GM12878 (cell line): ENCODE measurements around the gene FDXR. TPM values are rescaled to one million over a fixed set of nuclear protein-coding genes. Genes with fewer than 3 reads are reported as not detected.

Source experiments
- ATAC-seq: fragments of 200-7000 bp; cut with Tn5 transposase; 3 replicates; pipeline ENCODE4 v1.9.1; 2020; ENCODE audit warnings: mild to moderate bottlenecking, moderate library complexity
- BruUV-seq: library from RNA; stranded (reverse); fragments of 400-500 nt; replicated peaks from 2 replicates; lab custom pipeline; 2021; lab: Mats Ljungman, UMichigan
- CTCF ChIA-PET: fragments of 300-600 bp; sonication (Branson Sonifier 250); formaldehyde crosslinking; extraction: SDS; loops from one replicate; lab custom pipeline; 2021; ENCODE audit warnings: inconsistent platforms; lab: Yijun Ruan, JAX
- POLR2A ChIA-PET: fragments of 350-600 bp; formaldehyde crosslinking; extraction: SDS; loops from one replicate; lab custom pipeline; 2021; ENCODE audit warnings: inconsistent platforms; lab: Charles Lee
- RAD21 ChIA-PET: fragments of 300-600 bp; sonication (Branson Sonifier 250); formaldehyde crosslinking; loops from one replicate; lab custom pipeline; 2023; ENCODE audit warnings: antibody characterized with exemption; ENCODE audit not compliant: unreplicated experiment; lab: Charles Lee
- SMC1A ChIA-PET: fragments of 300-600 bp; sonication (Branson Sonifier 250); formaldehyde crosslinking; loops from one replicate; lab custom pipeline; 2023; ENCODE audit not compliant: unreplicated experiment, uncharacterized antibody; lab: Charles Lee
- DNase-seq: peaks from one replicate; pipeline ENCODE4 v3.0.0-alpha.2; 2011; ENCODE audit warnings: low read depth, low spot score
- FAIRE-seq: peaks from 3 replicates; lab custom pipeline; 2011; peaks lifted over from hg19 to GRCh38; lab: Jason Lieb, UNC
- H2AFZ ChIP-seq: 2 replicates; pipeline ENCODE4 v1.6.0; 2011; ENCODE audit warnings: low read depth, low read length, control low read depth; ENCODE audit not compliant: control insufficient read depth
- H3K27ac ChIP-seq: 2 replicates; pipeline ENCODE4 v1.5.1; 2011; ENCODE audit warnings: control low read depth; ENCODE audit not compliant: control insufficient read depth, insufficient read depth
- H3K27me3 ChIP-seq, 2 experiments: replicated peaks in 1 of 2; 2 replicates each; pipeline versions ENCODE4 v1.6.0 to v1.6.1; 2011; ENCODE audit warnings: low read length in 1 of 2; ENCODE audit not compliant: control insufficient read depth in 2 of 2, insufficient read depth in 2 of 2
- H3K36me3 ChIP-seq, 2 experiments: 2 replicates each; pipeline ENCODE4 v1.5.1; 2011; ENCODE audit warnings: low read length in 1 of 2; ENCODE audit not compliant: control insufficient read depth in 2 of 2, insufficient read depth in 2 of 2
- H3K4me1 ChIP-seq: 2 replicates; pipeline ENCODE4 v1.6.1; 2011; ENCODE audit warnings: mild to moderate bottlenecking, low read length, moderate library complexity, mixed read lengths; ENCODE audit not compliant: control insufficient read depth, insufficient read depth
- H3K4me2 ChIP-seq: 2 replicates; pipeline ENCODE4 v1.6.0; 2011; ENCODE audit warnings: control low read depth; ENCODE audit not compliant: control insufficient read depth, insufficient read depth
- H3K4me3 ChIP-seq: fragments of 200-600 bp; sonication (generic); 2 replicates; pipeline ENCODE4 v1.5.1; 2016
- H3K79me2 ChIP-seq: 2 replicates; pipeline ENCODE4 v1.6.0; 2011; ENCODE audit warnings: low read length; ENCODE audit not compliant: control insufficient read depth, insufficient read depth
- H3K9ac ChIP-seq: 2 replicates; pipeline ENCODE4 v1.8.0; 2011; ENCODE audit warnings: low read length, control low read depth, mixed read lengths; ENCODE audit not compliant: control insufficient read depth, insufficient read depth
- H3K9me3 ChIP-seq: replicated peaks from 3 replicates; pipeline ENCODE4 v1.5.1; 2011; ENCODE audit warnings: mild to moderate bottlenecking, low read length; ENCODE audit not compliant: control insufficient read depth, insufficient read depth
- H4K20me1 ChIP-seq: 2 replicates; pipeline ENCODE4 v1.6.0; 2011; ENCODE audit not compliant: control insufficient read depth, insufficient read depth
- MYC ChIP-seq: IDR thresholded peaks from 2 replicates; pipeline ENCODE4 v1.6.1; 2011; ENCODE audit warnings: mild to moderate bottlenecking, low read length, moderate library complexity, inconsistent platforms; ENCODE audit not compliant: insufficient read depth, insufficient replicate concordance, insufficient read length, severe bottlenecking
- NFXL1 ChIP-seq: fragments of 450-650 bp; IDR thresholded peaks from 2 replicates; pipeline ENCODE4 v1.6.1; 2017; ENCODE audit warnings: antibody characterized with exemption, mild to moderate bottlenecking, borderline replicate concordance
- RCOR1 ChIP-seq: conservative IDR thresholded peaks from 2 replicates; pipeline ENCODE4 v1.6.1; 2012; ENCODE audit warnings: low read depth, low read length, improper control_type of control experiment
- RELA ChIP-seq: fragments of 450-650 bp; IDR thresholded peaks from 2 replicates; pipeline ENCODE4 v1.8.0; 2014; ENCODE audit warnings: borderline replicate concordance; ENCODE audit not compliant: partially characterized antibody
- STAT3 ChIP-seq: IDR thresholded peaks from 2 replicates; pipeline ENCODE4 v1.6.1; 2011; ENCODE audit warnings: low read depth, low read length, improper control_type of control experiment
- ZNF24 ChIP-seq: fragments of 450-650 bp; IDR thresholded peaks from 2 replicates; pipeline ENCODE4 v1.6.1; 2017; ENCODE audit warnings: antibody characterized with exemption, mild to moderate bottlenecking
- ZSCAN29 ChIP-seq: fragments of 450-650 bp; IDR thresholded peaks from 2 replicates; pipeline ENCODE4 v1.6.1; 2017; ENCODE audit warnings: mild to moderate bottlenecking, moderate library complexity
- WGBS: methylation state at CpG from one replicate; pipeline ENCODE4 v1.1.6; 2016; ENCODE audit warnings: low lambda C conversion rate; ENCODE audit not compliant: insufficient replicate concordance, insufficient coverage; ENCODE audit errors: missing lambda C conversion rate; 5-methylcytosine and 5-hydroxymethylcytosine counted together
- in situ Hi-C: fragments of 300-500 bp; cut with MboI; formaldehyde crosslinking; loops from 9 replicates; pipeline ENCODE4 v1.14.3; 2018; ENCODE audit warnings: mixed read lengths
- intact Hi-C: fragments of 100-400 bp; cut with micrococcal nuclease; formaldehyde crosslinking; loops from one replicate; pipeline ENCODE4 v1.14.2; 2022; ENCODE audit not compliant: unreplicated experiment
- polyA plus RNA-seq, 11 experiments: library from polyadenylated mRNA; depleted of rRNA in 4 of 11; unstranded in 6 of 11; stranded (reverse) in 5 of 11; fragments of >200 nt; fragmentation: Nextera tagmentation in 4 of 11; fragmentation: Illumina TruSeq in 1 of 11; extraction: Ambion mirVana in 4 of 11; extraction: Trizol in 1 of 11; gene quantifications; 1 replicate in 1 of 11; 2 replicates in 10 of 11; pipeline versions ENCODE4 v1.2.1 to v1.2.3, GENCODE V29; 2011 to 2016; ENCODE audit warnings: inconsistent platforms in 2 of 11, missing spikeins in 2 of 11, low read depth in 1 of 11
- total RNA-seq, 4 experiments: library from RNA; depleted of rRNA in 3 of 4; stranded (reverse); fragments of >200 nt in 3 of 4; fragmentation: Illumina TruSeq in 1 of 4; extraction: Trizol in 1 of 4; gene quantifications; 2 replicates each; pipeline versions ENCODE4 v1.2.1 to v1.2.3, GENCODE V29; 2013 to 2021
- TF ChIP-seq, protein P1 (sequence below), 3 experiments: IDR thresholded peaks in 2 of 3; conservative IDR thresholded peaks in 1 of 3; 2 replicates each; pipeline ENCODE4 v1.5.1; 2011; ENCODE audit warnings: low read depth in 3 of 3, low read length in 3 of 3, mild to moderate bottlenecking in 3 of 3, control low read depth in 2 of 3, moderate library complexity in 2 of 3, inconsistent platforms in 1 of 3, mixed read lengths in 1 of 3; ENCODE audit not compliant: control insufficient read depth in 2 of 3, insufficient read depth in 1 of 3; ENCODE audit errors: extremely low read depth in 1 of 3

Gene FDXR
- total and polyA plus RNA-seq, 10 of the 15 experiments (the other 5 are each of a cell fraction or from before 2014, with no cell fraction given) = 0.85 to 162 (median 48.2) TPM

DNA sequence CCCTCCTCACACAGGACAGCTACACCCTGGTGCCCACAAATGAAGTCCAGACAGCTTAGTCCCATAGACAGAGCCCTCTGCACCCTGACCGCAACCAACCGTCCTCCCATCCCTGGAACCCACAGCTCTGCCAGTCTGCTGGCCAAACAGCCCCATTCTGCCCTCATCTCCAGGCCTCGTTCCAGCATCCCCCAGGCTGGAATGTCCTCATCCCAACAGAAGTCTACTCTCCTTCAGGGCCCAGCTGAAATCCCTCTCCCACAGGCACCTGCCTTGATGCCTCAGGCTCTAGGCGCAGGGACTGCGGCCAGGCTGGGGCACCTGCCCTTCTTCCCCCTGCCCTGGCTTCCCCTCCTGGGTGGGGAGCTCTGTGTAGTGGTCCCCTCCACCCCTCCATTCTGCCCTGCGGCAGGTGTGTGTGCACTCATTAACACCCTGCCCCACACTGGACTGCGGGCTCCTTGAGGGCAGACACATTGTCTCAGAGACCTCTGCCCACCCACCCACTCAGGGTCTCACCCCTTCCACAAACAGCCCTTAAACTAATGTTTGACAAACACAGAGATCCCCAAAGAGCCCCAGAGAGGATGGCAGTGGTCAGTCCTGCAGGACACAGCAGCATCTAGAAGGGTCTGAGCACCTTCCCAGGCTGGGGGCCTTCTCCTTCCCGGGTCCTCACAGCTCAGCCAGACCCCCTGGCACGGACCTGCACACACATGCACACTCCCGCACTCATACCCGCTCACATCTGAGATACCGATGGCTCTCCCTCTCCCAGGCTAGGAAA, 13.9 kb downstream of the FDXR start:
- BruUV-seq = no TSS peak
- SMC1A ChIA-PET = interaction anchor here (0.6 to 1.5 kb wide), 2 partner anchors 11 to 68 kb away, joined by 3 to 7 read pairs; no protein-coding TSS in a partner anchor
- H3K79me2 ChIP-seq = no peaks in the 10 kb centered on the region
- no peak overlapping the region for H3K27ac ChIP-seq
- no peaks in the 10 kb centered on the region for H3K36me3 ChIP-seq
- in situ Hi-C loops = loop anchor here (5.0 kb wide), 1 partner anchor 67 kb away; no protein-coding TSS in a partner anchor
- DNase-seq (no peak), FAIRE-seq (no peak), ATAC-seq (no peak)
- H3K4me1 ChIP-seq = no peaks in the 10 kb centered on the region
- H3K27me3 ChIP-seq = peaks cover 12 to 14% of the 10 kb centered on the region in 2 experiments
- CTCF ChIA-PET = interaction anchor here (0.9 to 3.4 kb wide), 3 partner anchors 67 to 117 kb away, joined by 3 to 14 read pairs (median 6); no protein-coding TSS in a partner anchor
- no peaks in the 10 kb centered on the region for H3K9me3 ChIP-seq
- POLR2A ChIA-PET = interaction anchor here (0.7 to 1.4 kb wide), 2 partner anchors 68 to 106 kb away, joined by 3 to 6 read pairs; no protein-coding TSS in a partner anchor
- H4K20me1 ChIP-seq = no peaks in the 10 kb centered on the region
- whole genome bisulfite sequencing = 56% methylated on average over 12 of the region's 12 CpGs
- TF ChIP-seq, protein P1, sequence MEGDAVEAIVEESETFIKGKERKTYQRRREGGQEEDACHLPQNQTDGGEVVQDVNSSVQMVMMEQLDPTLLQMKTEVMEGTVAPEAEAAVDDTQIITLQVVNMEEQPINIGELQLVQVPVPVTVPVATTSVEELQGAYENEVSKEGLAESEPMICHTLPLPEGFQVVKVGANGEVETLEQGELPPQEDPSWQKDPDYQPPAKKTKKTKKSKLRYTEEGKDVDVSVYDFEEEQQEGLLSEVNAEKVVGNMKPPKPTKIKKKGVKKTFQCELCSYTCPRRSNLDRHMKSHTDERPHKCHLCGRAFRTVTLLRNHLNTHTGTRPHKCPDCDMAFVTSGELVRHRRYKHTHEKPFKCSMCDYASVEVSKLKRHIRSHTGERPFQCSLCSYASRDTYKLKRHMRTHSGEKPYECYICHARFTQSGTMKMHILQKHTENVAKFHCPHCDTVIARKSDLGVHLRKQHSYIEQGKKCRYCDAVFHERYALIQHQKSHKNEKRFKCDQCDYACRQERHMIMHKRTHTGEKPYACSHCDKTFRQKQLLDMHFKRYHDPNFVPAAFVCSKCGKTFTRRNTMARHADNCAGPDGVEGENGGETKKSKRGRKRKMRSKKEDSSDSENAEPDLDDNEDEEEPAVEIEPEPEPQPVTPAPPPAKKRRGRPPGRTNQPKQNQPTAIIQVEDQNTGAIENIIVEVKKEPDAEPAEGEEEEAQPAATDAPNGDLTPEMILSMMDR (IDR thresholded peaks at IDR 0.05 in 2 of 3, conservative IDR thresholded peaks at IDR 0.05 in 1 of 3; ENCODE audit: control insufficient read depth in 2 of 3, extremely low read depth in 1 of 3, insufficient read depth in 1 of 3, low read depth in 3 of 3, low read length in 3 of 3) = no peak
- TF ChIP-seq MYC (no peak), ZSCAN29 (no peak), STAT3 (no peak), NFXL1 (no peak), RELA (no peak), ZNF24 (no peak), RCOR1 (no peak)
- intact Hi-C loops = no loop called here
- H3K4me2 ChIP-seq = no peak overlapping the region
- no peak overlapping the region for H3K9ac ChIP-seq
- RAD21 ChIA-PET = no interaction called here
- no peak overlapping the region for H3K4me3 ChIP-seq
- H2AFZ ChIP-seq = no peak overlapping the region
